Measurements from ENCODE around the gene COMMD6. TPM values are rescaled to one million over a fixed set of nuclear protein-coding genes. Genes with fewer than 3 reads are reported as not detected.

COMMD6 gene
- total RNA-seq, 1 donor from 2014 or later = 47.5 TPM

- no peak for DNase-seq (ENCODE audit: low read depth, low spot score)
Measured at GRCh38 chr13:75530549-75530961, 7.1 kb downstream of the COMMD6 start.

- DNase-seq (ENCODE audit: low read depth, low spot score) = no peak
Measured at GRCh38 chr13:75521956-75522355, 15.7 kb downstream of the COMMD6 start.

- DNase-seq (ENCODE audit: low read depth, low spot score) = no peak
Measured at GRCh38 chr13:75518439-75519088, 19.1 kb downstream of the COMMD6 start.

- DNase-seq (ENCODE audit: low read depth, low spot score) = no peak
Measured at GRCh38 chr13:75514080-75514995, 23.3 kb downstream of the COMMD6 start.

- DNase-seq (ENCODE audit: low read depth, low spot score) = no peak
Measured at GRCh38 chr13:75513271-75513670, 24.4 kb downstream of the COMMD6 start.

- no peak for DNase-seq (ENCODE audit: low read depth, low spot score)
Measured at GRCh38 chr13:75512253-75512652, 25.4 kb downstream of the COMMD6 start.

GRCh38 chr13:75511051-75511625 is 26.5 kb downstream of the COMMD6 start:
- no peak for DNase-seq (ENCODE audit: low read depth, low spot score)

GRCh38 chr13:75508002-75508548 is 29.6 kb downstream of the COMMD6 start:
- DNase-seq (ENCODE audit: low read depth, low spot score) = no peak

GRCh38 chr13:75507027-75508001 is 30.3 kb downstream of the COMMD6 start:
- no peak for DNase-seq (ENCODE audit: low read depth, low spot score)

- DNase-seq (ENCODE audit: low read depth, low spot score) = no peak
Measured at GRCh38 chr13:75506018-75506417, 31.6 kb downstream of the COMMD6 start.

GRCh38 chr13:75505327-75505726 is 32.3 kb downstream of the COMMD6 start:
- no peak for DNase-seq (ENCODE audit: low read depth, low spot score)

GRCh38 chr13:75495938-75496337 is 41.7 kb downstream of the COMMD6 start:
- no peak for DNase-seq (ENCODE audit: low read depth, low spot score)

GRCh38 chr13:75494491-75494890 is 43.1 kb downstream of the COMMD6 start:
- no peak for DNase-seq (ENCODE audit: low read depth, low spot score)

GRCh38 chr13:75493156-75493555 is 44.5 kb downstream of the COMMD6 start:
- no peak for DNase-seq (ENCODE audit: low read depth, low spot score)

GRCh38 chr13:75492389-75492788 is 45.3 kb downstream of the COMMD6 start:
- no peak for DNase-seq (ENCODE audit: low read depth, low spot score)

- no peak for DNase-seq (ENCODE audit: low read depth, low spot score)
Measured at GRCh38 chr13:75491376-75491775, 46.3 kb downstream of the COMMD6 start.

GRCh38 chr13:75489502-75490263 is 48.0 kb downstream of the COMMD6 start:
- no peak for DNase-seq (ENCODE audit: low read depth, low spot score)

GRCh38 chr13:75486146-75487062 is 51.2 kb downstream of the COMMD6 start:
- DNase-seq (ENCODE audit: low read depth, low spot score) = no peak

Data from pulmonary artery endothelial cell (primary cell).